K562 (cell line): ENCODE data around the gene SMAD3.
A peak's percentile ranks its signal among the peaks of the same experiment; 100 is the strongest.

Experiments used
- DEAF1 ChIP-seq: fragments of 450-650 bp; formaldehyde crosslinking; IDR thresholded peaks from 2 replicates; pipeline ENCODE4 v1.4.0; 2020; ENCODE audit warnings: mild to moderate bottlenecking, moderate library complexity
- JUND ChIP-seq, 2 experiments: IDR thresholded peaks; 2 replicates in 1 of 2; 3 replicates in 1 of 2; pipeline ENCODE4 v1.6.1; 2011; ENCODE audit warnings: borderline replicate concordance in 2 of 2, low read depth in 2 of 2, low read length in 2 of 2, improper control_type of control experiment in 1 of 2, missing biosample characterization in 1 of 2, missing genetic modification characterization in 1 of 2, missing genetic modification reagents in 1 of 2
- ZNF316 ChIP-seq: fragments of 450-650 bp; IDR thresholded peaks from 2 replicates; pipeline ENCODE4 v1.6.1; 2016
- TF ChIP-seq, protein P1 (sequence below): sonication (generic); formaldehyde crosslinking; IDR thresholded peaks from 2 replicates; pipeline ENCODE4 v1.8.1; 2022; ENCODE audit warnings: missing genetic modification reagents
- TF ChIP-seq, protein P2 (sequence below), 3 experiments: IDR thresholded peaks in 2 of 3; conservative IDR thresholded peaks in 1 of 3; 2 replicates each; pipeline ENCODE4 v1.5.1; 2011 to 2012; ENCODE audit warnings: low read length in 3 of 3, mild to moderate bottlenecking in 3 of 3, control low read depth in 2 of 3, improper control_type of control experiment in 1 of 3, inconsistent platforms in 1 of 3, low read depth in 1 of 3, mixed read lengths in 1 of 3, moderate library complexity in 1 of 3; ENCODE audit not compliant: insufficient read depth in 2 of 3

DNA sequence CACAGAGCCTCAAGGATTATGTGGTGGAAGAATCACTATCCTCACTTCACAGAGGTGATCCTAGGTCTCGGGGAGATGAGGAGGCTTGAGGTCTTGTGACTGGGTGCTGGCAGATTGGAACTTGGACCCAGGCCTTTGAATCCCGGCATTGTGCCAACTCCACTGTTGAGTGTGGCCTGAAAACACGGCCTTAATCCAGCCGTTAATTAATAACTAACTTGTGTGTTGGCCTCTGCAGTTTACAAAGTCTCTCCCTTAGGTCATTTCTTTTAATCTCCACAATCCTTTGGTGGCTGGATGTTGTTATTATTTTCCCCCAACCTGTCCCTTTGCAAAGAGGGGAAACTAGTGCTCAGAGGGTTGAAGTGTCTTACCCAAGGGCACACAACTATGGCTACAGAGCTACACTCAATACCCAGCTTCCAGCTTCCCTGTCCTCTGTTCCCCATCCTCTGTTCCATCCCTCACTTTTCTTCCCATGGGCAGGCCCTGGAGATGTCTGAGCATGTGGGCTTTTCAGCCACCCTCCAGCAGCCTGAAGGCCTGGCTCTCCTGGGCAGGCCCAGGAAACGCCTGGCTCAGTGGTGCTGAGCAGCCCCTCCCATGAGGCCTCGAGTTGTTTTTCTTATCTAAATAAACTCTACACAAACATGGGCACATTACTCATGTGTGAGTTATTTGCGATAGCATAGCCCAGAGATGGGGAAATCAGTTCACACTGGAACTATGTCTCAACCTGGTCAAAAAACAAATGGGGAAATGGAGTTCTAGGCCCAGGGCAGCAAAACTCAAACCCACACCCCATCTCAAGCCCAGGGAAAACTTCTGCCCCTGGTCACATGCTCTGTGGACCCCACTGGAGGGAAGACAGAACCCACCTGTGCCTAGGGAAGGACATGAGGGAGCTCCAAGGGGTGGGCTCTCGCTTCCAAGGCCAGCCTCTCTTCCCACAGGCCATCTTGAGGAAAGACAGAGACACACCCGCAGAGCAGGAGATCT, 16.8 kb upstream of the SMAD3 start:
- peak; percentile 59; the same call in 1 of the 2 replicates for TF ChIP-seq JUND (IDR thresholded peaks at IDR 0.05; ENCODE audit: borderline replicate concordance, low read depth, low read length)
- TF ChIP-seq JUND (tag; IDR thresholded peaks at IDR 0.05; ENCODE audit: borderline replicate concordance, low read depth, low read length), result no peak
- TF ChIP-seq DEAF1 (CRISPR knock-in tag), result no peak
- TF ChIP-seq, protein P1, sequence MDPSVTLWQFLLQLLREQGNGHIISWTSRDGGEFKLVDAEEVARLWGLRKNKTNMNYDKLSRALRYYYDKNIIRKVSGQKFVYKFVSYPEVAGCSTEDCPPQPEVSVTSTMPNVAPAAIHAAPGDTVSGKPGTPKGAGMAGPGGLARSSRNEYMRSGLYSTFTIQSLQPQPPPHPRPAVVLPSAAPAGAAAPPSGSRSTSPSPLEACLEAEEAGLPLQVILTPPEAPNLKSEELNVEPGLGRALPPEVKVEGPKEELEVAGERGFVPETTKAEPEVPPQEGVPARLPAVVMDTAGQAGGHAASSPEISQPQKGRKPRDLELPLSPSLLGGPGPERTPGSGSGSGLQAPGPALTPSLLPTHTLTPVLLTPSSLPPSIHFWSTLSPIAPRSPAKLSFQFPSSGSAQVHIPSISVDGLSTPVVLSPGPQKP, result no peak
- TF ChIP-seq, protein P2, sequence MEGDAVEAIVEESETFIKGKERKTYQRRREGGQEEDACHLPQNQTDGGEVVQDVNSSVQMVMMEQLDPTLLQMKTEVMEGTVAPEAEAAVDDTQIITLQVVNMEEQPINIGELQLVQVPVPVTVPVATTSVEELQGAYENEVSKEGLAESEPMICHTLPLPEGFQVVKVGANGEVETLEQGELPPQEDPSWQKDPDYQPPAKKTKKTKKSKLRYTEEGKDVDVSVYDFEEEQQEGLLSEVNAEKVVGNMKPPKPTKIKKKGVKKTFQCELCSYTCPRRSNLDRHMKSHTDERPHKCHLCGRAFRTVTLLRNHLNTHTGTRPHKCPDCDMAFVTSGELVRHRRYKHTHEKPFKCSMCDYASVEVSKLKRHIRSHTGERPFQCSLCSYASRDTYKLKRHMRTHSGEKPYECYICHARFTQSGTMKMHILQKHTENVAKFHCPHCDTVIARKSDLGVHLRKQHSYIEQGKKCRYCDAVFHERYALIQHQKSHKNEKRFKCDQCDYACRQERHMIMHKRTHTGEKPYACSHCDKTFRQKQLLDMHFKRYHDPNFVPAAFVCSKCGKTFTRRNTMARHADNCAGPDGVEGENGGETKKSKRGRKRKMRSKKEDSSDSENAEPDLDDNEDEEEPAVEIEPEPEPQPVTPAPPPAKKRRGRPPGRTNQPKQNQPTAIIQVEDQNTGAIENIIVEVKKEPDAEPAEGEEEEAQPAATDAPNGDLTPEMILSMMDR (IDR thresholded peaks at IDR 0.05 in 2 of 3, conservative IDR thresholded peaks at IDR 0.05 in 1 of 3; ENCODE audit: insufficient read depth in 2 of 3, low read depth in 1 of 3, low read length in 3 of 3), result no peak
- no peak for TF ChIP-seq ZNF316
